C1 segment of cervical spinal cord (tissue), 14 donors: ENCODE measurements around the gene BTG2.
A peak's percentile ranks its signal among the peaks of the same experiment; 100 is the strongest.

Experiments used
- DNase-seq, 14 donors: peaks; one replicate each; lab custom pipeline; 2025; lab: John Stamatoyannopoulos, UW

The BTG2 gene

GRCh38 chr1:203340112-203340790 is 34.9 kb downstream of the BTG2 start:
- DNase-seq, result peak in 11 of 14 donors; percentile 26 to 83 (median 51)

GRCh38 chr1:203342192-203342940 is 37.0 kb downstream of the BTG2 start:
- peak in 1 of 14 donors; percentile 23 for DNase-seq

GRCh38 chr1:203343956-203344754 is 38.8 kb downstream of the BTG2 start:
- DNase-seq, result no peak

GRCh38 chr1:203346060-203346768 is 40.9 kb downstream of the BTG2 start:
- DNase-seq, result no peak

- no peak for DNase-seq
Observed at GRCh38 chr1:203346769-203347102, 41.4 kb downstream of the BTG2 start.

- DNase-seq, result no peak
Observed at GRCh38 chr1:203349166-203349565, 43.8 kb downstream of the BTG2 start.

- peak in 7 of 14 donors; percentile 36 to 54 (median 48) for DNase-seq
Observed at GRCh38 chr1:203349773-203350524, 44.6 kb downstream of the BTG2 start.

- no peak for DNase-seq
Observed at GRCh38 chr1:203351037-203351625, 45.8 kb downstream of the BTG2 start, which contains the start of gene FMOD. TSS of gene FMOD (minus strand) at chr1:203351122. CDS start at chr1:203348270, 2,852 bp downstream.

GRCh38 chr1:203353486-203353885 is 48.2 kb downstream of the BTG2 start:
- DNase-seq, result no peak

GRCh38 chr1:203354246-203354645 is 48.9 kb downstream of the BTG2 start:
- no peak for DNase-seq

- DNase-seq, result no peak
Observed at GRCh38 chr1:203359010-203359571, 53.8 kb downstream of the BTG2 start.
